PC-3 (cell line): ENCODE measurements around the gene DLEC1. TPM values are rescaled to one million over a fixed set of nuclear protein-coding genes. Genes with fewer than 3 reads are reported as not detected.
A peak's percentile ranks its signal among the peaks of the same experiment; 100 is the strongest.

Experiments used
- ATAC-seq: fragments of 200-7000 bp; cut with Tn5 transposase; 2 replicates; pipeline ENCODE4 v1.9.1; 2020; ENCODE audit warnings: mild to moderate bottlenecking, moderate library complexity
- BruUV-seq: library from RNA; stranded (reverse); fragments of 400-500 nt; replicated peaks from 2 replicates; lab custom pipeline; 2021; lab: Mats Ljungman, UMichigan
- CTCF ChIA-PET: fragments of 300-600 bp; sonication (Branson Sonifier 250); formaldehyde crosslinking; loops from one replicate; lab custom pipeline; 2022; ENCODE audit warnings: antibody characterized with exemption; lab: Charles Lee
- POLR2A ChIA-PET: fragments of 300-600 bp; sonication (Branson Sonifier 250); formaldehyde crosslinking; loops from one replicate; lab custom pipeline; 2022; ENCODE audit warnings: antibody characterized with exemption; ENCODE audit not compliant: unreplicated experiment; lab: Charles Lee
- DNase-seq: peaks from one replicate; pipeline ENCODE4 v3.0.0-alpha.2; 2015
- H2AFZ ChIP-seq: fragments of 300-600 bp; sonication (generic); 2 replicates; pipeline ENCODE4 v1.6.0; 2016; ENCODE audit warnings: antibody characterized with exemption, low read length
- H3F3A ChIP-seq: fragments of 300-600 bp; sonication (generic); one replicate; pipeline ENCODE4 v1.6.0; 2017; ENCODE audit warnings: antibody characterized with exemption, low read length, control low read depth, mild to moderate bottlenecking; ENCODE audit not compliant: unreplicated experiment
- H3K27ac ChIP-seq: fragments of 300-600 bp; sonication (generic); 2 replicates; pipeline ENCODE4 v1.5.1; 2016; ENCODE audit warnings: mild to moderate bottlenecking, low read length
- H3K27me3 ChIP-seq: fragments of 300-600 bp; sonication (generic); 2 replicates; pipeline ENCODE4 v1.6.1; 2016; ENCODE audit warnings: low read length, mixed read lengths
- H3K36me3 ChIP-seq: fragments of 300-600 bp; sonication (generic); 2 replicates; pipeline ENCODE4 v1.6.1; 2016; ENCODE audit warnings: low read depth, mixed run types, low read length, mixed read lengths
- H3K4me1 ChIP-seq: fragments of 300-600 bp; sonication (generic); 2 replicates; pipeline ENCODE4 v1.5.1; 2016; ENCODE audit warnings: low read length; ENCODE audit not compliant: insufficient read depth
- H3K4me2 ChIP-seq: fragments of 300-600 bp; sonication (generic); 2 replicates; pipeline ENCODE4 v1.6.0; 2016; ENCODE audit warnings: low read length
- H3K4me3 ChIP-seq: fragments of 300-600 bp; sonication (generic); 2 replicates; pipeline ENCODE4 v1.5.1; 2016; ENCODE audit warnings: mild to moderate bottlenecking, low read length, mixed read lengths
- H3K79me2 ChIP-seq: fragments of 300-600 bp; sonication (generic); 2 replicates; pipeline ENCODE4 v1.6.1; 2017; ENCODE audit warnings: low read length, mixed read lengths
- H3K9ac ChIP-seq: fragments of 300-600 bp; sonication (generic); 2 replicates; pipeline ENCODE4 v1.6.0; 2016; ENCODE audit warnings: mild to moderate bottlenecking, low read length
- H3K9me2 ChIP-seq: fragments of 300-600 bp; sonication (generic); replicated peaks from 2 replicates; pipeline ENCODE4 v1.6.1; 2016; ENCODE audit warnings: mixed run types, low read length, mixed read lengths
- H3K9me3 ChIP-seq: fragments of 300-600 bp; sonication (generic); 2 replicates; pipeline ENCODE4 v1.6.1; 2016; ENCODE audit warnings: low read length, mixed read lengths
- H4K20me1 ChIP-seq: fragments of 300-600 bp; sonication (generic); 2 replicates; pipeline ENCODE4 v1.6.1; 2016; ENCODE audit warnings: low read length, mixed read lengths
- CTCF ChIP-seq: fragments of 300-600 bp; sonication (generic); conservative IDR thresholded peaks from 2 replicates; pipeline ENCODE4 v1.5.1; 2017; ENCODE audit warnings: antibody characterized with exemption, low read depth, mild to moderate bottlenecking, low read length
- EZH2 ChIP-seq: fragments of 300-600 bp; sonication (generic); IDR thresholded peaks from one replicate; pipeline ENCODE4 v1.6.1; 2017; ENCODE audit warnings: antibody characterized with exemption, mild to moderate bottlenecking, low read length; ENCODE audit not compliant: unreplicated experiment
- EZH2phosphoT487 ChIP-seq: fragments of 300-600 bp; sonication (generic); IDR thresholded peaks from 2 replicates; pipeline ENCODE4 v1.6.1; 2018; ENCODE audit warnings: mild to moderate bottlenecking, antibody characterized with exemption, low read length, borderline replicate concordance
- intact Hi-C: fragments of 100-400 bp; cut with micrococcal nuclease; formaldehyde crosslinking; loops from 2 replicates; pipeline ENCODE4 v1.9.0; 2023
- total RNA-seq: library from RNA; depleted of rRNA; stranded (reverse); fragments of >200 nt; gene quantifications from 2 replicates; pipeline ENCODE4 v1.2.3, GENCODE V29; 2014

Gene DLEC1
- total RNA-seq, 1 experiment from 2014 or later, result not detected

GRCh38 chr3:38022896-38023709 is 15.9 kb upstream of the DLEC1 start:
- no peaks in the 10 kb centered on the region for H3K9me3 ChIP-seq
- peak overlapping the region; percentile 87 for H3K4me2 ChIP-seq
- H3K4me1 ChIP-seq, result peaks cover 24% of the 10 kb centered on the region
- H3K27me3 ChIP-seq, result no peaks in the 10 kb centered on the region
- DNase-seq (no peak), ATAC-seq (no peak)
- CTCF ChIA-PET, result interaction anchor here (1.0 kb wide), 1 partner anchor 18 kb away, joined by 3 read pairs; no protein-coding TSS in a partner anchor
- POLR2A ChIA-PET, result no interaction called here
- no peaks in the 10 kb centered on the region for H3K79me2 ChIP-seq
- intact Hi-C loops, result no loop called here
- TF ChIP-seq EZH2phosphoT487 (no peak), CTCF (no peak), EZH2 (no peak)
- no peak overlapping the region for H3K9ac ChIP-seq
- H3K9me2 ChIP-seq, result no peaks in the 10 kb centered on the region
- BruUV-seq, result no TSS peak
- H3K27ac ChIP-seq, result no peak overlapping the region
- no peaks in the 10 kb centered on the region for H3K36me3 ChIP-seq
- H4K20me1 ChIP-seq, result no peaks in the 10 kb centered on the region
- H3F3A ChIP-seq, result no peaks in the 10 kb centered on the region
- H3K4me3 ChIP-seq, result peak overlapping the region; percentile 80
- no peak overlapping the region for H2AFZ ChIP-seq

DNA sequence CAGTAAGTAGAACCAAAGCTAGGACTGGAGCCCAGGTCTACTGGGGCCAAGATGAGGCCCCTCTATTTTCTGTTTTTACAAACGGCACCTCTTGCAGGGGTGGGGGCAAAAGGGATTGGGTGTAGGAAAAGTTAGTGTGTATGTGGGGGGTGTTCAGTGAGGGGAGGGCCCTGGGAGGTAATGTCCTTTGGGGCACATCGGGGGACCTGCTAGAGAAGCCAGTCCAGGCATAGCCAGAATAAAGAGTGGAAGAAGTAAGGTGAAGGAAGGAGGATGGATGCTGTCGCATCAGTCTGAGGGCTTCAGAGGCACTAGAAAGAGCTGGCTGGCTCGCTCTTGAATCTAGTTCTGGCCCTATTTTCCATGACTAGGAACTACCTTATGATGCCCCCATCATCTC is 12.2 kb upstream of the DLEC1 start:
- Histone ChIP-seq H3K9me2 (no peaks in the 10 kb centered on the region), H3K27me3 (no peaks in the 10 kb centered on the region), H2AFZ (no peak overlapping the region), H3K9me3 (no peaks in the 10 kb centered on the region), H4K20me1 (no peaks in the 10 kb centered on the region), H3K79me2 (no peaks in the 10 kb centered on the region), H3K36me3 (no peaks in the 10 kb centered on the region), H3K4me2 (no peak overlapping the region), H3K4me3 (no peak overlapping the region), H3F3A (no peaks in the 10 kb centered on the region), H3K4me1 (peaks cover 44% of the 10 kb centered on the region), H3K27ac (no peak overlapping the region), H3K9ac (no peak overlapping the region)
- no peak for TF ChIP-seq EZH2phosphoT487
- TF ChIP-seq EZH2, result no peak
- no peak for TF ChIP-seq CTCF
- ATAC-seq (no peak), DNase-seq (no peak)
- POLR2A ChIA-PET, result no interaction called here
- CTCF ChIA-PET, result no interaction called here
- BruUV-seq, result no TSS peak
- intact Hi-C loops, result no loop called here
